ENCODE results near the gene PPA2.
A peak's percentile ranks its signal among the peaks of the same experiment; 100 is the strongest.

PPA2 gene

GRCh38 chr4:105389167-105389566 lies 84.7 kb downstream of the PPA2 start:
- CTCF ChIA-PET = no interaction called here
- POLR2A ChIA-PET = no interaction called here
- no peak for DNase-seq (ENCODE audit: extremely low spot score)
- TF ChIP-seq LEF1 (IDR thresholded peaks at IDR 0.05; ENCODE audit: borderline replicate concordance) = no peak
- TF ChIP-seq ELF4 (IDR thresholded peaks at IDR 0.05) = no peak
- TF ChIP-seq L3MBTL2 (conservative IDR thresholded peaks at IDR 0.05) = no peak
- TF ChIP-seq BHLHE40 (IDR thresholded peaks at IDR 0.05; ENCODE audit: borderline replicate concordance) = no peak
- no peak for TF ChIP-seq TARDBP (IDR thresholded peaks at IDR 0.05)
- no peak for TF ChIP-seq HDGF (IDR thresholded peaks at IDR 0.05; ENCODE audit: borderline replicate concordance)
- no peak for TF ChIP-seq NFRKB (IDR thresholded peaks at IDR 0.05)
- TF ChIP-seq FOXA1 (IDR thresholded peaks at IDR 0.05) = no peak
- TF ChIP-seq FOXK2 (IDR thresholded peaks at IDR 0.05) = no peak
- TF ChIP-seq FOXM1 (IDR thresholded peaks at IDR 0.05; ENCODE audit: borderline replicate concordance) = no peak
- no peak for TF ChIP-seq ARNT (IDR thresholded peaks at IDR 0.05)
- TF ChIP-seq ZNF384 (IDR thresholded peaks at IDR 0.05) = no peak

GRCh38 chr4:105387466-105387865 lies 86.4 kb downstream of the PPA2 start:
- TF ChIP-seq HDGF (IDR thresholded peaks at IDR 0.05; ENCODE audit: borderline replicate concordance) (no peak), FOXA1 (IDR thresholded peaks at IDR 0.05) (no peak), CTBP1 (IDR thresholded peaks at IDR 0.05; ENCODE audit: borderline replicate concordance) (no peak), TARDBP (IDR thresholded peaks at IDR 0.05) (no peak)
- ChIA-PET CTCF (no interaction called here), POLR2A (no interaction called here)
- no peak for DNase-seq (ENCODE audit: extremely low spot score)

GRCh38 chr4:105386012-105386411 lies 87.8 kb downstream of the PPA2 start:
- peak; percentile 27 for DNase-seq (ENCODE audit: extremely low spot score)
- POLR2A ChIA-PET = no interaction called here
- TF ChIP-seq LEF1 (IDR thresholded peaks at IDR 0.05; ENCODE audit: borderline replicate concordance) (no peak), FOXM1 (IDR thresholded peaks at IDR 0.05; ENCODE audit: borderline replicate concordance) (no peak)
- CTCF ChIA-PET = no interaction called here

GRCh38 chr4:105374071-105374470 lies 99.8 kb downstream of the PPA2 start:
- ChIA-PET POLR2A (no interaction called here), CTCF (no interaction called here)
- no peak for DNase-seq (ENCODE audit: extremely low spot score)
- TF ChIP-seq ZNF384 (IDR thresholded peaks at IDR 0.05) (no peak), FOXK2 (IDR thresholded peaks at IDR 0.05) (no peak), NFRKB (IDR thresholded peaks at IDR 0.05) (no peak), SUZ12 (IDR thresholded peaks at IDR 0.05) (no peak), ELF4 (IDR thresholded peaks at IDR 0.05) (no peak), TARDBP (IDR thresholded peaks at IDR 0.05) (no peak), PKNOX1 (IDR thresholded peaks at IDR 0.05) (no peak), ARNT (IDR thresholded peaks at IDR 0.05) (no peak), FOXA1 (IDR thresholded peaks at IDR 0.05) (no peak), FOXM1 (IDR thresholded peaks at IDR 0.05; ENCODE audit: borderline replicate concordance) (no peak), CTBP1 (IDR thresholded peaks at IDR 0.05; ENCODE audit: borderline replicate concordance) (no peak), L3MBTL2 (conservative IDR thresholded peaks at IDR 0.05) (no peak), SP1 (IDR thresholded peaks at IDR 0.05) (no peak), BHLHE40 (IDR thresholded peaks at IDR 0.05; ENCODE audit: borderline replicate concordance) (no peak), LEF1 (IDR thresholded peaks at IDR 0.05; ENCODE audit: borderline replicate concordance) (no peak), HDGF (IDR thresholded peaks at IDR 0.05; ENCODE audit: borderline replicate concordance) (no peak)

- POLR2A ChIA-PET = no interaction called here
- CTCF ChIA-PET = no interaction called here
- DNase-seq (ENCODE audit: extremely low spot score) = no peak
- no peak for TF ChIP-seq FOXA1 (IDR thresholded peaks at IDR 0.05)
- no peak for TF ChIP-seq CTBP1 (IDR thresholded peaks at IDR 0.05; ENCODE audit: borderline replicate concordance)
- no peak for TF ChIP-seq LEF1 (IDR thresholded peaks at IDR 0.05; ENCODE audit: borderline replicate concordance)
- no peak for TF ChIP-seq ARNT (IDR thresholded peaks at IDR 0.05)
- no peak for TF ChIP-seq NFRKB (IDR thresholded peaks at IDR 0.05)
- no peak for TF ChIP-seq SP1 (IDR thresholded peaks at IDR 0.05)
- no peak for TF ChIP-seq TARDBP (IDR thresholded peaks at IDR 0.05)
- no peak for TF ChIP-seq PKNOX1 (IDR thresholded peaks at IDR 0.05)
- no peak for TF ChIP-seq ELF4 (IDR thresholded peaks at IDR 0.05)
- TF ChIP-seq BHLHE40 (IDR thresholded peaks at IDR 0.05; ENCODE audit: borderline replicate concordance) = no peak
- no peak for TF ChIP-seq FOXM1 (IDR thresholded peaks at IDR 0.05; ENCODE audit: borderline replicate concordance)
- TF ChIP-seq ZNF384 (IDR thresholded peaks at IDR 0.05) = no peak
- TF ChIP-seq SUZ12 (IDR thresholded peaks at IDR 0.05) = no peak
- TF ChIP-seq L3MBTL2 (conservative IDR thresholded peaks at IDR 0.05) = no peak
- TF ChIP-seq FOXK2 (IDR thresholded peaks at IDR 0.05) = no peak
- no peak for TF ChIP-seq HDGF (IDR thresholded peaks at IDR 0.05; ENCODE audit: borderline replicate concordance)
Observed at GRCh38 chr4:105373324-105373723, 100.5 kb downstream of the PPA2 start.

- TF ChIP-seq ELF4 (IDR thresholded peaks at IDR 0.05) (no peak), FOXK2 (IDR thresholded peaks at IDR 0.05) (no peak), ZNF384 (IDR thresholded peaks at IDR 0.05) (no peak), NFRKB (IDR thresholded peaks at IDR 0.05) (no peak), ARNT (IDR thresholded peaks at IDR 0.05) (no peak), FOXA1 (IDR thresholded peaks at IDR 0.05) (no peak), L3MBTL2 (conservative IDR thresholded peaks at IDR 0.05) (no peak), PKNOX1 (IDR thresholded peaks at IDR 0.05) (no peak), BHLHE40 (IDR thresholded peaks at IDR 0.05; ENCODE audit: borderline replicate concordance) (no peak), SUZ12 (IDR thresholded peaks at IDR 0.05) (no peak), TARDBP (IDR thresholded peaks at IDR 0.05) (no peak), SP1 (IDR thresholded peaks at IDR 0.05) (no peak), CTBP1 (IDR thresholded peaks at IDR 0.05; ENCODE audit: borderline replicate concordance) (no peak), LEF1 (IDR thresholded peaks at IDR 0.05; ENCODE audit: borderline replicate concordance) (no peak), HDGF (IDR thresholded peaks at IDR 0.05; ENCODE audit: borderline replicate concordance) (no peak)
- CTCF ChIA-PET = interaction anchor here (1.0 kb wide), 1 partner anchor 9 kb away, joined by 4 read pairs; no protein-coding TSS in a partner anchor
- DNase-seq (ENCODE audit: extremely low spot score) = no peak
- POLR2A ChIA-PET = no interaction called here
Observed at GRCh38 chr4:105369988-105370387, 103.9 kb downstream of the PPA2 start.
